Glomerular endothelial cell (primary cell): ENCODE results near the gene HBS1L. TPM values are rescaled to one million over a fixed set of nuclear protein-coding genes. Genes with fewer than 3 reads are reported as not detected.
A peak's percentile ranks its signal among the peaks of the same experiment; 100 is the strongest.

Experiments used
- DNase-seq: peaks from one replicate; pipeline ENCODE4 v3.0.0-alpha.2; 2011; ENCODE audit warnings: low read depth, low spot score; ENCODE audit errors: extremely low read depth
- total RNA-seq: library from RNA; depleted of rRNA; stranded (reverse); fragments of >200 nt; gene quantifications from 2 replicates; pipeline ENCODE4 v1.2.3, GENCODE V29; 2015

HBS1L gene
- 42.1 and 56.9 TPM in 2 replicates for total RNA-seq

- DNase-seq, result peak; percentile 77
Measured at GRCh38 chr6:135054569-135055498, at the start of gene HBS1L. Gene HBS1L, minus strand, starts transcription at chr6:135054822. Its CDS starts 131 bp downstream, at chr6:135054691.

GRCh38 chr6:135104199-135104598, 49.6 kb upstream of the HBS1L start:
- DNase-seq, result no peak

- DNase-seq, result no peak
Measured at GRCh38 chr6:135102191-135102590, 47.6 kb upstream of the HBS1L start.

- DNase-seq, result no peak
Measured at GRCh38 chr6:135097172-135097571, 42.5 kb upstream of the HBS1L start.

GRCh38 chr6:135096403-135097130, 41.9 kb upstream of the HBS1L start:
- no peak for DNase-seq

- DNase-seq, result no peak
Measured at GRCh38 chr6:135095716-135096115, 41.1 kb upstream of the HBS1L start.

GRCh38 chr6:135094403-135094821, 39.8 kb upstream of the HBS1L start:
- DNase-seq, result no peak

- no peak for DNase-seq
Measured at GRCh38 chr6:135093578-135093977, 39.0 kb upstream of the HBS1L start.

GRCh38 chr6:135092724-135093123, 38.1 kb upstream of the HBS1L start:
- no peak for DNase-seq

GRCh38 chr6:135090819-135091218, 36.2 kb upstream of the HBS1L start:
- no peak for DNase-seq

GRCh38 chr6:135089901-135090300, 35.3 kb upstream of the HBS1L start:
- no peak for DNase-seq

GRCh38 chr6:135088818-135089809, 34.5 kb upstream of the HBS1L start:
- no peak for DNase-seq

- DNase-seq, result no peak
Measured at GRCh38 chr6:135088281-135088680, 33.7 kb upstream of the HBS1L start.

- no peak for DNase-seq
Measured at GRCh38 chr6:135087803-135088202, 33.2 kb upstream of the HBS1L start.

- DNase-seq, result no peak
Measured at GRCh38 chr6:135087403-135087802, 32.8 kb upstream of the HBS1L start.

- DNase-seq, result no peak
Measured at GRCh38 chr6:135086414-135086764, 31.8 kb upstream of the HBS1L start.

- DNase-seq, result no peak
Measured at GRCh38 chr6:135085700-135086413, 31.2 kb upstream of the HBS1L start.

- DNase-seq, result no peak
Measured at GRCh38 chr6:135084916-135085269, 30.3 kb upstream of the HBS1L start.

GRCh38 chr6:135084001-135084915, 29.6 kb upstream of the HBS1L start:
- DNase-seq, result no peak
